A549 treated with AZD9567 at 1 μM for 4 hours (cell line): ENCODE measurements around the gene CCDC92. TPM values are rescaled to one million over a fixed set of nuclear protein-coding genes. Genes with fewer than 3 reads are reported as not detected.

Experiments used
- total RNA-seq: library from RNA; stranded (reverse); fragments of 200-300 nt; extraction: Qiagen RNA extraction; gene quantifications from 5 replicates; pipeline ENCODE4 v1.2.3, GENCODE V29; 2022; ENCODE audit not compliant: insufficient read depth

Gene CCDC92
- total RNA-seq, result 25.9 to 29.7 TPM (median 26.7 TPM) in 5 replicates

GRCh38 chr12:123972457-123973401 lies at the start of gene CCDC92, which contains the start of gene ZNF664:
TSS of gene CCDC92 (minus strand) at chr12:123972831. CDS start at chr12:123944305, 28,526 bp downstream.
TSS of gene ZNF664 (plus strand) at chr12:123973215. CDS start at chr12:124012145, 38,930 bp downstream.

Other genes with a start within 250 kb of the CCDC92 start
- gene DNAH10, start 210.5 kb downstream of the CCDC92 start, total RNA-seq, result 0.13 to 0.30 TPM (median 0.22 TPM) in 4 of 5 replicates, not detected in the other
- 52.4 to 65.8 TPM (median 64.1 TPM) in 5 replicates for gene ZNF664, start 384 bp upstream of the CCDC92 start, total RNA-seq